HepG2 (cell line): Measurements from ENCODE around the gene EPB41L4A.

Source experiments
- BRD4 ChIP-seq: sonication (generic); formaldehyde crosslinking; IDR thresholded peaks from 2 replicates; pipeline ENCODE4 v1.4.0; 2020; ENCODE audit warnings: missing genetic modification reagents
- FOXA1 ChIP-seq, 2 experiments: fragments of 450-650 bp in 1 of 2; sonication (generic) in 1 of 2; formaldehyde crosslinking in 1 of 2; IDR thresholded peaks; 2 replicates each; pipeline versions ENCODE4 v1.4.0 to v1.6.1; 2016 to 2020; ENCODE audit warnings: missing genetic modification reagents in 1 of 2
- FOXP4 ChIP-seq: sonication (generic); formaldehyde crosslinking; IDR thresholded peaks from 2 replicates; pipeline ENCODE4 v1.4.0; 2020; ENCODE audit warnings: missing genetic modification reagents
- RFXAP ChIP-seq: sonication (generic); formaldehyde crosslinking; IDR thresholded peaks from 2 replicates; pipeline ENCODE4 v1.4.0; 2020; ENCODE audit warnings: missing genetic modification reagents, borderline replicate concordance
- SMARCC2 ChIP-seq: fragments of 450-650 bp; IDR thresholded peaks from 2 replicates; pipeline ENCODE4 v1.6.1; 2017; ENCODE audit warnings: antibody characterized with exemption, mild to moderate bottlenecking
- ZNF274 ChIP-seq: sonication (generic); formaldehyde crosslinking; IDR thresholded peaks from 2 replicates; pipeline ENCODE4 v1.5.1; 2020; ENCODE audit warnings: mild to moderate bottlenecking, missing genetic modification reagents
- ZNF710 ChIP-seq: sonication (generic); formaldehyde crosslinking; IDR thresholded peaks from 2 replicates; pipeline ENCODE4 v1.5.0; 2020; ENCODE audit warnings: mild to moderate bottlenecking, missing genetic modification reagents, borderline replicate concordance
- TF ChIP-seq, protein P1 (sequence below), 2 experiments: sonication (generic) in 1 of 2; formaldehyde crosslinking in 1 of 2; IDR thresholded peaks; 2 replicates each; pipeline versions ENCODE4 v1.5.1 to v1.6.1; 2011 to 2020; ENCODE audit warnings: borderline replicate concordance in 1 of 2, low read depth in 1 of 2, low read length in 1 of 2, mild to moderate bottlenecking in 1 of 2, missing genetic modification reagents in 1 of 2, moderate library complexity in 1 of 2

DNA sequence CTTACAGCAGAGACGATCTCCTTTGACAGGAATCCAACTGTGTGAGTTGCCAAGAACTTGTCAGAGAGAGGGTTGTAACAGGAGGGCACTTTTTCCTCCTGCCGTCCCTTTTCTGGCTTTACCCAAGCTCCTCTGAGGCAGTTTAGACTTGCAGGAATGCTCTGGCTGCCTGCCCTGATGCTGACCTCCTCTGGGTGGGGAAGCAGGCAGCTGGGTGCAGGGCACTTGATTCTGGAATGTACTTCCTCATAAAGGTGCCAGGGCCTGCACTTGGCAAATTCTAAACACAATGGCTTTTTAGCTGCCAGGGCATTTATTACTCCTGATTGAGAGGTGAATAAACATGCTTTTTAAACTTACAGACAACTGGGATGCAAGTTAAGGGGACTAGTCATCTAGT is 190.4 kb downstream of the EPB41L4A start:
- TF ChIP-seq BRD4, result no peak
- TF ChIP-seq ZNF274 (CRISPR knock-in tag), result no peak
- no peak for TF ChIP-seq ZNF710 (CRISPR knock-in tag)
- TF ChIP-seq, protein P1, sequence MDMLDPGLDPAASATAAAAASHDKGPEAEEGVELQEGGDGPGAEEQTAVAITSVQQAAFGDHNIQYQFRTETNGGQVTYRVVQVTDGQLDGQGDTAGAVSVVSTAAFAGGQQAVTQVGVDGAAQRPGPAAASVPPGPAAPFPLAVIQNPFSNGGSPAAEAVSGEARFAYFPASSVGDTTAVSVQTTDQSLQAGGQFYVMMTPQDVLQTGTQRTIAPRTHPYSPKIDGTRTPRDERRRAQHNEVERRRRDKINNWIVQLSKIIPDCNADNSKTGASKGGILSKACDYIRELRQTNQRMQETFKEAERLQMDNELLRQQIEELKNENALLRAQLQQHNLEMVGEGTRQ (IDR thresholded peaks at IDR 0.05; ENCODE audit: low read depth, low read length), result no peak
- TF ChIP-seq, protein P1 (CRISPR knock-in tag; IDR thresholded peaks at IDR 0.05; ENCODE audit: borderline replicate concordance), result no peak
- no peak for TF ChIP-seq SMARCC2
- TF ChIP-seq RFXAP (CRISPR knock-in tag), result no peak
- TF ChIP-seq FOXA1 (IDR thresholded peaks at IDR 0.05), result no peak
- TF ChIP-seq FOXA1 (CRISPR knock-in tag; IDR thresholded peaks at IDR 0.05), result no peak
- TF ChIP-seq FOXP4 (CRISPR knock-in tag), result no peak
